T-cell (primary cell): ENCODE results near the gene COPE. TPM values are rescaled to one million over a fixed set of nuclear protein-coding genes. Genes with fewer than 3 reads are reported as not detected.
"Not testable (repeated sequence)": the region's sequence is repeated elsewhere in the genome, so short reads cannot be mapped to it uniquely, and the experiment has no call there.

ENCODE experiments used
- ATAC-seq, 4 experiments: fragments of 200-7000 bp in 3 of 4; fragments of 150-1000 bp in 1 of 4; cut with Tn5 transposase; replicated peaks in 1 of 4; 1 replicate in 3 of 4; 2 replicates in 1 of 4; pipeline ENCODE4 v1.10.0; 2021; ENCODE audit warnings: moderate library complexity in 3 of 4, mild to moderate bottlenecking in 2 of 4, moderate number of reproducible peaks in 1 of 4
- CTCF ChIA-PET, 2 donors: fragments of 300-600 bp; sonication (Branson Sonifier 250); formaldehyde crosslinking; loops; one replicate each; lab custom pipeline; 2022; ENCODE audit warnings: antibody characterized with exemption in 2 of 2; lab: Charles Lee
- POLR2A ChIA-PET, 2 donors: fragments of 300-600 bp; sonication (Branson Sonifier 250); formaldehyde crosslinking; loops; one replicate each; lab custom pipeline; 2022; ENCODE audit warnings: antibody characterized with exemption in 2 of 2; lab: Charles Lee
- DNase-seq, 35 experiments: peaks; one replicate each; pipeline versions ENCODE4 v3.0.0 to v3.0.0-alpha.2; 2013 to 2023
- H3K27ac ChIP-seq: one replicate; pipeline ENCODE4 v1.5.1; 2013; ENCODE audit warnings: low read length
- H3K27me3 ChIP-seq, 2 experiments: replicated peaks in 1 of 2; 1 replicate in 1 of 2; 2 replicates in 1 of 2; pipeline versions ENCODE4 v1.6.1 to v1.7.0; 2013; ENCODE audit warnings: low read length in 1 of 2, mixed read lengths in 1 of 2; ENCODE audit not compliant: control insufficient read depth in 2 of 2, insufficient read depth in 2 of 2; ENCODE audit errors: extremely low read depth in 1 of 2
- H3K36me3 ChIP-seq, 2 donors: 1 replicate in 1 of 2; 2 replicates in 1 of 2; pipeline versions ENCODE4 v1.6.1 to v1.7.0; 2013; ENCODE audit warnings: low read length in 1 of 2; ENCODE audit not compliant: control insufficient read depth in 2 of 2, insufficient read depth in 1 of 2; ENCODE audit errors: extremely low read depth in 1 of 2
- H3K4me1 ChIP-seq, 2 experiments: 1 replicate in 1 of 2; 2 replicates in 1 of 2; pipeline versions ENCODE4 v1.6.1 to v1.7.0; 2013; ENCODE audit warnings: low read length in 2 of 2, mixed read lengths in 1 of 2; ENCODE audit not compliant: insufficient read depth in 2 of 2, control insufficient read depth in 1 of 2; ENCODE audit errors: extremely low read depth in 1 of 2
- H3K4me3 ChIP-seq, 2 donors: 1 replicate in 1 of 2; 2 replicates in 1 of 2; pipeline versions ENCODE4 v1.5.1 to v1.7.0; 2013; ENCODE audit warnings: mild to moderate bottlenecking in 2 of 2, low read length in 1 of 2, moderate library complexity in 1 of 2; ENCODE audit not compliant: control insufficient read depth in 1 of 2; ENCODE audit errors: extremely low read depth in 1 of 2
- H3K9me3 ChIP-seq: 2 replicates; pipeline ENCODE4 v1.7.0; 2013
- H3K27ac Mint-ChIP-seq, 2 donors: one replicate each; pipeline ENCODE4 v1.8.0; 2020 to 2021; ENCODE audit warnings: mild to moderate bottlenecking in 2 of 2, mixed read lengths in 2 of 2
- H3K27me3 Mint-ChIP-seq, 2 donors: one replicate each; pipeline ENCODE4 v1.8.0; 2021 to 2022; ENCODE audit warnings: mixed read lengths in 2 of 2
- H3K36me3 Mint-ChIP-seq: one replicate; pipeline ENCODE4 v1.8.0; 2021; ENCODE audit warnings: mixed read lengths
- H3K4me1 Mint-ChIP-seq, 3 donors: one replicate each; pipeline ENCODE4 v1.8.0; 2020 to 2022; ENCODE audit warnings: mixed read lengths in 3 of 3, mild to moderate bottlenecking in 1 of 3
- H3K4me3 Mint-ChIP-seq, 3 donors: one replicate each; pipeline ENCODE4 v1.8.0; 2020 to 2022; ENCODE audit warnings: mild to moderate bottlenecking in 3 of 3, mixed read lengths in 3 of 3, moderate library complexity in 3 of 3
- H3K9me3 Mint-ChIP-seq, 3 donors: one replicate each; pipeline ENCODE4 v1.8.0; 2020 to 2022; ENCODE audit warnings: mixed read lengths in 3 of 3
- WGBS: methylation state at CpG from one replicate; pipeline ENCODE4 v1.1.5; 2013; ENCODE audit warnings: missing lambda C conversion rate; ENCODE audit not compliant: insufficient coverage; 5-methylcytosine and 5-hydroxymethylcytosine counted together
- total RNA-seq, 35 experiments: library from RNA in 6 of 35; stranded (reverse) in 6 of 35; fragments of 120-200 nt in 1 of 35; gene quantifications; one replicate each; pipeline versions ENCODE4 v1.2.1 to v1.2.4 and lab custom pipeline; 2013 to 2026

COPE gene
- total RNA-seq, 5 donors from 2014 or later (not counting 1 experiment from before 2014, with no cell fraction given): 148 to 222 (median 189) TPM

GRCh38 chr19:18924684-18925213 lies 5.6 kb upstream of the COPE start:
- H3K9me3 ChIP-seq: no peaks in the 10 kb centered on the region
- Mint-ChIP-seq H3K27me3 (no peaks in the 10 kb centered on the region), H3K9me3 (no peaks in the 10 kb centered on the region), H3K36me3 (peaks cover 23% of the 10 kb centered on the region), H3K4me1 (peaks cover 12 to 13% (median 13%) of the 10 kb centered on the region in 3 donors), H3K4me3 (no peak overlapping the region), H3K27ac (no peak overlapping the region)
- DNase-seq (no peak), ATAC-seq (no peak)
- no peaks in the 10 kb centered on the region for H3K27me3 ChIP-seq
- no peak overlapping the region for H3K4me3 ChIP-seq
- 100% methylated on average over 6 of the region's 15 CpGs for WGBS
- no peak overlapping the region for H3K27ac ChIP-seq
- H3K36me3 ChIP-seq: peaks cover 17 to 55% of the 10 kb centered on the region in 2 donors
- H3K4me1 ChIP-seq: peaks cover 7 to 17% of the 10 kb centered on the region in 2 experiments
- ChIA-PET POLR2A (no interaction called here), CTCF (no interaction called here)

DNA sequence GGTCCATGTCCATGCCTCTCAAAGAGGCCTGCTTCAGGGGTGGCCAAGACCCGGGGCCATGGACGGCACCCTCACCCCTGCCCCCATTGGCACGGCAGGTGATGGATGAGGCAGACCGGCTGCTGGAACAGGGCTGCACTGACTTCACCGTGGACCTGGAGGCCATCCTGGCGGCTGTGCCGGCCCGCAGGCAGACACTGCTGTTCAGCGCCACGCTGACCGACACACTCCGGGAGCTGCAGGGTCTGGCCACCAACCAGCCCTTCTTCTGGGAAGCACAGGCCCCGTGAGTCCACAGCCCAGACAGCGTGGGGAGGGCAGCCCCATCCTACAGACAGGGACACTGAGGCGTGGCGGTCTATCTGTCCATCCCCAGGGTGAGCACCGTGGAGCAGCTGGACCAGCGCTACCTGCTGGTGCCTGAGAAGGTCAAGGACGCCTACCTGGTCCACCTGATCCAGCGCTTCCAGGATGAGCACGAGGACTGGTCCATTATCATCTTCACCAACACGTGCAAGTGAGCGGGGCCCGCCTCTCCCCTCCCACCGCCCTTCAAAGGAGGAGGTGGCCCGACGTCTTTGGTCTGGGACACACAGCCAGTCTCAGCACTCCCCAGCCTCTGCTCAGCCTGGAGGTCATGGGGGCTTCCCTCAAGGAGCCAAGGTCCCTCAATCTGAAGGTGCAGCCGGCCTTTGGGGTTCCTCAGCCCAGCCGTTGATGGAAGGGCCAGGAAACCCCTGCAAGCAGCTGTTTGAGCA lies 3.2 kb upstream of the COPE start:
- H3K27me3 Mint-ChIP-seq: no peaks in the 10 kb centered on the region
- peaks cover 13 to 32% of the 10 kb centered on the region in 2 experiments for H3K4me1 ChIP-seq
- no peak overlapping the region for H3K27ac ChIP-seq
- ChIA-PET CTCF (no interaction called here), POLR2A (interaction anchor here in 1 of 2 donors (0.6 to 0.7 kb wide), 2 partner anchors 136 to 1650 kb away, joined by 4 to 5 read pairs; no protein-coding TSS in a partner anchor)
- H3K9me3 Mint-ChIP-seq: no peaks in the 10 kb centered on the region
- H3K27ac Mint-ChIP-seq: no peak overlapping the region
- H3K4me1 Mint-ChIP-seq: peaks cover 29 to 31% (median 30%) of the 10 kb centered on the region in 3 donors
- 96% methylated on average over 27 of the region's 29 CpGs for WGBS
- no peaks in the 10 kb centered on the region for H3K9me3 ChIP-seq
- ATAC-seq: no peak
- H3K36me3 ChIP-seq: peaks cover 17 to 51% of the 10 kb centered on the region in 2 donors
- H3K4me3 Mint-ChIP-seq: no peak overlapping the region
- no peaks in the 10 kb centered on the region for H3K27me3 ChIP-seq
- peaks cover 23% of the 10 kb centered on the region for H3K36me3 Mint-ChIP-seq
- no peak for DNase-seq
- no peak overlapping the region for H3K4me3 ChIP-seq

- CTCF ChIA-PET: no interaction called here
- 93% methylated on average over 13 of the region's 17 CpGs for WGBS
- no peak overlapping the region for H3K4me3 ChIP-seq
- H3K36me3 Mint-ChIP-seq: peaks cover 23% of the 10 kb centered on the region
- H3K9me3 Mint-ChIP-seq: no peaks in the 10 kb centered on the region
- no peaks in the 10 kb centered on the region for H3K27me3 Mint-ChIP-seq
- ATAC-seq (no peak), DNase-seq (no peak)
- POLR2A ChIA-PET: interaction anchor here in 1 of 2 donors (0.6 to 0.7 kb wide), 2 partner anchors 135 to 1650 kb away, joined by 4 to 5 read pairs; no protein-coding TSS in a partner anchor
- H3K9me3 ChIP-seq: no peaks in the 10 kb centered on the region
- peaks cover 17 to 48% of the 10 kb centered on the region in 2 donors for H3K36me3 ChIP-seq
- peaks cover 35 to 36% (median 36%) of the 10 kb centered on the region in 3 donors for H3K4me1 Mint-ChIP-seq
- no peak overlapping the region for H3K27ac Mint-ChIP-seq
- H3K4me3 Mint-ChIP-seq: peak overlapping the region; percentile 55 to 93 (median 90)
- no peak overlapping the region for H3K27ac ChIP-seq
- peaks cover 13 to 38% of the 10 kb centered on the region in 2 experiments for H3K4me1 ChIP-seq
- H3K27me3 ChIP-seq: no peaks in the 10 kb centered on the region
Observed at GRCh38 chr19:18921593-18921992, 2.4 kb upstream of the COPE start.

- ChIA-PET POLR2A (no interaction called here), CTCF (no interaction called here)
- Mint-ChIP-seq H3K27me3 (no peaks in the 10 kb centered on the region), H3K9me3 (no peaks in the 10 kb centered on the region), H3K4me1 (peaks cover 42 to 47% (median 45%) of the 10 kb centered on the region in 3 donors), H3K27ac (peak overlapping the region; percentile 92 to 93), H3K36me3 (peaks cover 16% of the 10 kb centered on the region), H3K4me3 (peak overlapping the region; percentile 90 to 94 (median 93))
- 68% methylated on average over 9 of the region's 9 CpGs for WGBS
- Histone ChIP-seq H3K27ac (no peak overlapping the region), H3K4me1 (peaks cover 13 to 46% of the 10 kb centered on the region in 2 experiments), H3K27me3 (no peaks in the 10 kb centered on the region), H3K4me3 (peak overlapping the region; percentile 75 to 98), H3K36me3 (peaks cover 17 to 39% of the 10 kb centered on the region in 2 donors), H3K9me3 (no peaks in the 10 kb centered on the region)
- no peak for ATAC-seq
- DNase-seq: no peak
Observed at GRCh38 chr19:18920400-18920799, 1.2 kb upstream of the COPE start.

DNA sequence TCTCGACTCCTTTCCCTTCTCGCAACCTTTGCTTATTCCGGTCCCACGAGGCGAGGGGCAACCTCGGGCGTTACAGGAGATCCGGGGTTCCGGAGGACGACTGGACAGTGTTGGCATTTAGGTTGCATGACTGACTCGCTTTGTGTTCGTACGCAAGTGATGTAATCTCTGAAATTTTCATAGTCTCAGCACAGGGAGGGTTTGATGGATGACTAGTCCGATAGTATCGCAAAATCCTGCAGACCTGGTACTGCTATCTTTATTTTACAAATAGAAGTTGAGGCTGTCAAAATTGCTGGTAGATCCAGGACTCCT lies 670 bp upstream of the COPE start:
- no peaks in the 10 kb centered on the region for H3K27me3 ChIP-seq
- DNase-seq: no peak
- H3K9me3 ChIP-seq: no peaks in the 10 kb centered on the region
- ATAC-seq: no peak
- peaks cover 19% of the 10 kb centered on the region for H3K36me3 Mint-ChIP-seq
- H3K4me1 ChIP-seq: peaks cover 13 to 49% of the 10 kb centered on the region in 2 experiments
- ChIA-PET POLR2A (interaction anchor here (0.7 to 1.4 kb wide), 4 partner anchors 11 to 902 kb away, joined by 3 read pairs; partner anchors contain the start of genes ELL (in 1 of the 2) and ZNF506 (in 1 of the 2)), CTCF (interaction anchor here in 1 of 2 donors (0.5 to 0.9 kb wide), 2 partner anchors 347 to 711 kb away, joined by 3 read pairs; no protein-coding TSS in a partner anchor)
- whole genome bisulfite sequencing: 0% methylated on average over 1 of the region's 15 CpGs
- no peaks in the 10 kb centered on the region for H3K27me3 Mint-ChIP-seq
- peaks cover 22 to 41% of the 10 kb centered on the region in 2 donors for H3K36me3 ChIP-seq
- H3K4me1 Mint-ChIP-seq: peaks cover 47 to 51% (median 49%) of the 10 kb centered on the region in 3 donors
- peak overlapping the region; percentile 92 to 93 for H3K27ac Mint-ChIP-seq
- peak overlapping the region; percentile 90 to 94 (median 93) for H3K4me3 Mint-ChIP-seq
- H3K27ac ChIP-seq: peak overlapping the region; percentile 22
- no peaks in the 10 kb centered on the region for H3K9me3 Mint-ChIP-seq
- H3K4me3 ChIP-seq: peak overlapping the region; percentile 75 to 98

DNA sequence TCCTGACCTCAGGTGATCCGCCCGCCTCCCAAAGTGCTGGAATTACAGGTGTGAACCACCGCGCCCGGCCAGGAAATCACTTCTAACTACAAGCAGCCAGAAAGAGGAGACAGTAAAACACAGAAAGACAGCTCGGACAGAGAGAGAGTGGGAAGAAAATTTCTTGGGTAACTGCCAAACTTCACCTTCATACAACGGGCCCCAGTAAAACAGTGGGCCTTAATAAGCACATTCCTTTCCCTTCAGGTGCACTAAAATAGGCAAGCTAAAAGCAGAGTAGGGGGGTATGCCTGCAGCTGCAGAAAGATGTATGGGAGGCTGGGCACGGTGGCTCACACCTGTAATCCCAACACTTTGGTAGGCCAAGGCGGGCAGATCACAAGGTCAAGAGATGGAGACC lies 1.6 kb downstream of the COPE start:
- WGBS: no CpG with 5 or more reads among the region's 9 CpGs
- H3K4me1 ChIP-seq: peaks cover 13 to 65% of the 10 kb centered on the region in 2 experiments
- H3K27me3 ChIP-seq, ATAC-seq, H3K9me3 Mint-ChIP-seq, DNase-seq, H3K27ac ChIP-seq, H3K27me3 Mint-ChIP-seq, CTCF ChIA-PET, H3K9me3 ChIP-seq, POLR2A ChIA-PET, H3K4me3 ChIP-seq: not testable (repeated sequence)
- Mint-ChIP-seq H3K4me1 (peaks cover 55 to 60% (median 60%) of the 10 kb centered on the region in 3 donors), H3K4me3 (peak overlapping the region; percentile 67 to 93 (median 90)), H3K27ac (peak overlapping the region in 1 of 2 donors; percentile 32), H3K36me3 (peaks cover 15% of the 10 kb centered on the region)
- peaks cover 25 to 39% of the 10 kb centered on the region in 2 donors for H3K36me3 ChIP-seq
